Bronchial epithelial cell (primary cell): Measurements from ENCODE around the gene PMP22. TPM values are rescaled to one million over a fixed set of nuclear protein-coding genes. Genes with fewer than 3 reads are reported as not detected.

Experiments used
- DNase-seq: peaks from one replicate; pipeline ENCODE4 v3.0.0-alpha.2; 2010; ENCODE audit warnings: low read depth
- FAIRE-seq: peaks from 2 replicates; lab custom pipeline; 2011; peaks lifted over from hg19 to GRCh38; lab: Jason Lieb, UNC
- H3K27me3 ChIP-seq: 2 replicates; pipeline ENCODE4 v1.5.1; 2011; ENCODE audit warnings: low read length; ENCODE audit not compliant: control insufficient read depth, insufficient read depth
- H3K36me3 ChIP-seq: 2 replicates; pipeline ENCODE4 v1.5.1; 2011; ENCODE audit warnings: low read length; ENCODE audit not compliant: control insufficient read depth, insufficient read depth
- H3K4me3 ChIP-seq: 2 replicates; pipeline ENCODE4 v1.5.1; 2011; ENCODE audit warnings: mild to moderate bottlenecking, low read depth, low read length, control low read depth
- total RNA-seq: library from RNA; depleted of rRNA; stranded (reverse); fragments of >200 nt; gene quantifications from 2 replicates; pipeline ENCODE4 v1.2.1, GENCODE V29; 2014
- TF ChIP-seq, protein P1 (sequence below): IDR thresholded peaks from 2 replicates; pipeline ENCODE4 v1.5.1; 2011; ENCODE audit warnings: mild to moderate bottlenecking, moderate library complexity, low read length, control low read depth, inconsistent platforms; ENCODE audit not compliant: insufficient read depth, severe bottlenecking

Gene PMP22
- total RNA-seq: 0.13 and 2.6 TPM in 2 replicates

DNA sequence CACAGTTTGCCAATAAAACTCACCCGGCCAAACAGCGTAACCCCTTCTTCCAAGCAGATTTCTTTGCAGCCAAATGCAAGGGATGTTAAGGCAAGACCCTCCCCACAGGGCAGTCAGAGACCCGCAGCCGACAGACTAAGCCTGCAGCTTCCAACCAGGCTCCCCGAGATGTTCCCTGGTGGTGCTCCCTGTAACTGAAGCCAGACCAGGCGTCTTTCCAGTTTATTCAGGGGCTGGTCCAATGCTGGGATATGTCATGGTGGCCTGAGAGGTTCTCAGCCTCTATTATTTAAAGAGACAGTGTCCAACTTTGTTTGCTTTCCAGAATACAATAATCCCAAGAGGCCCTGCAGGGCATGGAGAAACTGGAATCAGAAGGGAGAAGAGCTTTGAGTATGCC lies at the start of gene PMP22:
Gene PMP22 (minus strand): TSS at position 196 of the 400 bp plus-strand sequence. CDS start 4,599 bp downstream, outside the sequence.
- TF ChIP-seq, protein P1, sequence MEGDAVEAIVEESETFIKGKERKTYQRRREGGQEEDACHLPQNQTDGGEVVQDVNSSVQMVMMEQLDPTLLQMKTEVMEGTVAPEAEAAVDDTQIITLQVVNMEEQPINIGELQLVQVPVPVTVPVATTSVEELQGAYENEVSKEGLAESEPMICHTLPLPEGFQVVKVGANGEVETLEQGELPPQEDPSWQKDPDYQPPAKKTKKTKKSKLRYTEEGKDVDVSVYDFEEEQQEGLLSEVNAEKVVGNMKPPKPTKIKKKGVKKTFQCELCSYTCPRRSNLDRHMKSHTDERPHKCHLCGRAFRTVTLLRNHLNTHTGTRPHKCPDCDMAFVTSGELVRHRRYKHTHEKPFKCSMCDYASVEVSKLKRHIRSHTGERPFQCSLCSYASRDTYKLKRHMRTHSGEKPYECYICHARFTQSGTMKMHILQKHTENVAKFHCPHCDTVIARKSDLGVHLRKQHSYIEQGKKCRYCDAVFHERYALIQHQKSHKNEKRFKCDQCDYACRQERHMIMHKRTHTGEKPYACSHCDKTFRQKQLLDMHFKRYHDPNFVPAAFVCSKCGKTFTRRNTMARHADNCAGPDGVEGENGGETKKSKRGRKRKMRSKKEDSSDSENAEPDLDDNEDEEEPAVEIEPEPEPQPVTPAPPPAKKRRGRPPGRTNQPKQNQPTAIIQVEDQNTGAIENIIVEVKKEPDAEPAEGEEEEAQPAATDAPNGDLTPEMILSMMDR: no peak
- Histone ChIP-seq H3K36me3 (no peaks in the 10 kb centered on the region), H3K27me3 (peaks cover 24% of the 10 kb centered on the region), H3K4me3 (no peak within 1 kb of the TSS)
- no peak for FAIRE-seq
- DNase-seq: no peak

DNA sequence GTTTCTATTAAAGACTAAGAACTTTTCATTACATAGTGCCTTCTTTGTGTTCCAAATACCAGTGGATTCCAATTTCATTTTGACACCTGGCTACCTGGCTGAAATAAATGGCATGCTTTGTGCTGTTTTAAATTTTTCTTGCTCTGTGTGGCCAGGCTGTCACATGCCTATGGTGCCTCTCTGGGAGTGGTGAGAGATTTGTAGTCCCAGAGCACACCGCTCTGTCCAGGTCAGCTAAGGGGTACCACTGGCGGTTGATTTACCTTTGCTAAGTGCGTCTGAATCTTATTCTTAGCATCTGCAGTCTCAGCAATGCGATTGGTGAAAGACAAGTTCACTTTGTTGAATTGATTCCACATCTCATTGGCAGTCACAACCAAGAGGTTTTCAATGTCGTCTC lies 46.9 kb upstream of the PMP22 start:
- Histone ChIP-seq H3K27me3 (no peaks in the 10 kb centered on the region), H3K4me3 (no peak overlapping the region), H3K36me3 (no peaks in the 10 kb centered on the region)
- FAIRE-seq (no peak), DNase-seq (no peak)
- TF ChIP-seq, protein P1: no peak

DNA sequence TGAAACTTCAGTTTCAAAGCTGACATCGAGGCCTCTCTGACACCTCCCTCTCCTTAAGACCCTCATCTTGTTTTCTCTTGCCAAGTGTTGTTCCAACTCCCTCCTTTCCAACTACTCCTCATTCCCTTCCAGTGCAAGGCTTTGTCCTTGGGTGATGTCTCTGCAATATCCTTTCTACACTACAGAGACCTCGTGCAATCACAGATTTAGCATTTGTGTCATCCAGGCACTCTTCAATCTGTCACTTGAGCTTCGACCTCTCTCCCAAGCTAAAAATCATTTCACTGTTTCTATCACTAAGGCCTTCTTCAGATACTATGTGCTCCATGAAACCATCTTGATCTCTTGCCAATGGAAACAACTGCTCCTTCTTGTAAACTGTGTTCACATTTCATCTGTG lies 44.7 kb upstream of the PMP22 start:
- H3K27me3 ChIP-seq: no peaks in the 10 kb centered on the region
- no peak for DNase-seq
- TF ChIP-seq, protein P1: no peak
- H3K36me3 ChIP-seq: no peaks in the 10 kb centered on the region
- H3K4me3 ChIP-seq: no peak overlapping the region
- FAIRE-seq: no peak

DNA sequence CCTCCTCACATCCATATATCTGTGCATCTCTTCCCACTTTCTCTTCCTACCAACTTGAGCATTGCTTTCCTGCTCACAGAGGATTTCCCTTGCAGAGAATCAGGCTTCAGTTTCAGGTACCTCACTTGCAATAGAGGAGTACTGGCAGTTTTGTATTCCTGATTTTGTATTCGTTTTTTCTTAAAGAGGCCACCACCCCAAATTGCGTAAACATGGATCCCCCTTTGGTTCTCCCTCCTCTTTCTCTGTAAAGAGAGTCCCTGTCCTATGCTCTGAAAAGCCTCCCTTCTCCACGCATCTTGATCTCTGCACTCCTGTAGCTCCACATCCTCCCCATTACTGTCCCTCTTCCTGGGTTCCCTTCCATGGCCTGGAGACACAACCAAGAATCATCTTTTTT lies 44.1 kb upstream of the PMP22 start:
- TF ChIP-seq, protein P1: no peak
- Histone ChIP-seq H3K4me3 (no peak overlapping the region), H3K36me3 (no peaks in the 10 kb centered on the region), H3K27me3 (no peaks in the 10 kb centered on the region)
- DNase-seq (no peak), FAIRE-seq (no peak)

DNA sequence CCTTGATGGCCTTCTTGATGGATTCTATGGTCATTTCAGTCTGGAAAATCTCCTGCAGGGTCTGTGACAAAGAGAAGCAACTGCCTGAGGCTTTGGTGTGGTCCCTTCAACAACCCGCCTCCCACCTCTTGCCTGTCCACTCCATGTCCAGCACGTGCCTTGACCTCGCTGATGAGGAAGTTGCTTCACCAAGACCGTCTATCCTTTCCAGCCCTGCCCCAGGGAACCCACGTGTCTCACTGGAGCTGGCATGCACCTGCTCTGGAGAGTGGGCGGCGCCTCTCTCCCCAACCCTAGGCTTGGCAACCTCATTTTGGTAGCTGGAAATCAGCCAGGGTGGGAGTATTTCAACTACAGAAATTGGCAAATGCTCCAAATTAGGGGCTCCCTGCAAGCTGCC lies 43.6 kb upstream of the PMP22 start:
- TF ChIP-seq, protein P1: no peak
- Histone ChIP-seq H3K27me3 (no peaks in the 10 kb centered on the region), H3K36me3 (no peaks in the 10 kb centered on the region), H3K4me3 (no peak overlapping the region)
- DNase-seq (no peak), FAIRE-seq (no peak)

DNA sequence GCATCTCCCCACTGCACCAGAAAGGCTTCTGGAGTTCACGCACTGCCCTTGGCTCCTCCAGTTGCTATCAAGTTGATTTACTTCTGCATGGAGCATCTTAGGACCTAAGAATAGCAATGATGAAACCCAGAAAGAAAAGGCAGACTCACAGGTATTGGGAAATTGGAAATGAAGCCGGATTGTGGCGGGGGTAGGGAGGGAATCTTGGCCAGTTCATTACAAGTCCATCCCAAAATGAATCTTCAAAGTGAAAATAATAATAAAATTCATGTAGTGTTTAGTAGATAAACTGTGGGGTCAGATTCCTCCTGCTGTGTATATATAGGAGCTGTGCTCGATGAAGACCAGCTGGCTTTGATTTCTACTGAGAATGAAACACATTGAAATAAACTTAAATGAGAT lies 42.6 kb upstream of the PMP22 start:
- Histone ChIP-seq H3K27me3 (no peaks in the 10 kb centered on the region), H3K36me3 (no peaks in the 10 kb centered on the region), H3K4me3 (no peak overlapping the region)
- DNase-seq (no peak), FAIRE-seq (no peak)
- TF ChIP-seq, protein P1: no peak
